IMR-90 (cell line): ENCODE data around the gene VILL. TPM values are rescaled to one million over a fixed set of nuclear protein-coding genes. Genes with fewer than 3 reads are reported as not detected.

Experiments used
- ATAC-seq: fragments of 200-7000 bp; cut with Tn5 transposase; 2 replicates; pipeline ENCODE4 v1.9.1; 2020; ENCODE audit warnings: low read depth, mild to moderate bottlenecking, moderate library complexity
- BruUV-seq: library from RNA; stranded (reverse); fragments of 400-500 nt; replicated peaks from 2 replicates; lab custom pipeline; 2021; lab: Mats Ljungman, UMichigan
- CTCF ChIA-PET: fragments of 300-600 bp; formaldehyde crosslinking; extraction: SDS; loops from one replicate; lab custom pipeline; 2021; ENCODE audit warnings: antibody characterized with exemption; lab: Yijun Ruan, JAX
- POLR2A ChIA-PET: fragments of 300-600 bp; sonication (Branson Sonifier 250); formaldehyde crosslinking; loops from one replicate; lab custom pipeline; 2022; ENCODE audit warnings: antibody characterized with exemption; ENCODE audit not compliant: unreplicated experiment; lab: Charles Lee
- DNase-seq: peaks from one replicate; pipeline ENCODE4 v3.0.0; 2013
- H2AFZ ChIP-seq: replicated peaks from 2 replicates; pipeline ENCODE3; 2013; ENCODE audit warnings: low read length, mild to moderate bottlenecking; ENCODE audit not compliant: poor library complexity
- H2AK5ac ChIP-seq: 2 replicates; pipeline ENCODE4 v1.6.1; 2013; ENCODE audit warnings: low read depth, low read length, inconsistent platforms
- H2AK9ac ChIP-seq: replicated peaks from 2 replicates; pipeline ENCODE3; 2013; ENCODE audit warnings: mild to moderate bottlenecking, low read depth, low read length, moderate library complexity; ENCODE audit not compliant: poor library complexity
- H2BK120ac ChIP-seq: 2 replicates; pipeline ENCODE4 v1.6.1; 2013; ENCODE audit warnings: low read depth, low read length, inconsistent platforms
- H2BK15ac ChIP-seq: 3 replicates; pipeline ENCODE4 v1.6.1; 2013; ENCODE audit warnings: low read depth, low read length, inconsistent platforms
- H2BK20ac ChIP-seq: 2 replicates; pipeline ENCODE4 v1.6.1; 2013; ENCODE audit warnings: low read depth, mild to moderate bottlenecking, inconsistent platforms, low read length, moderate library complexity
- H2BK5ac ChIP-seq: 2 replicates; pipeline ENCODE4 v1.6.1; 2013; ENCODE audit warnings: mild to moderate bottlenecking, low read depth, low read length, inconsistent platforms; ENCODE audit not compliant: poor library complexity, severe bottlenecking
- H3K14ac ChIP-seq: replicated peaks from 2 replicates; pipeline ENCODE4 v1.6.1; 2013; ENCODE audit warnings: low read depth, low read length, inconsistent platforms
- H3K18ac ChIP-seq: 2 replicates; pipeline ENCODE4 v1.6.1; 2013; ENCODE audit warnings: low read depth, low read length, control low read depth
- H3K23ac ChIP-seq: 2 replicates; pipeline ENCODE4 v1.6.1; 2013; ENCODE audit warnings: low read depth, low read length, inconsistent platforms
- H3K27ac ChIP-seq: 2 replicates; pipeline ENCODE4 v1.5.1; 2013; ENCODE audit warnings: mild to moderate bottlenecking, control low read depth, low read length; ENCODE audit not compliant: insufficient read depth
- H3K27me3 ChIP-seq: 2 replicates; pipeline ENCODE4 v1.6.1; 2013; ENCODE audit warnings: low read length; ENCODE audit not compliant: control insufficient read depth, insufficient read depth
- H3K36me3 ChIP-seq: 2 replicates; pipeline ENCODE4 v1.6.1; 2013; ENCODE audit warnings: low read length, mixed read lengths; ENCODE audit not compliant: control insufficient read depth, insufficient read depth
- H3K4ac ChIP-seq: 2 replicates; pipeline ENCODE4 v1.6.1; 2013; ENCODE audit warnings: low read depth, low read length, inconsistent platforms
- H3K4me1 ChIP-seq: 2 replicates; pipeline ENCODE4 v1.6.1; 2013; ENCODE audit warnings: low read length, mixed read lengths; ENCODE audit not compliant: control insufficient read depth, insufficient read depth
- H3K4me2 ChIP-seq: 2 replicates; pipeline ENCODE4 v1.6.1; 2013; ENCODE audit warnings: low read depth, mild to moderate bottlenecking, control low read depth, low read length, moderate library complexity
- H3K4me3 ChIP-seq: 2 replicates; pipeline ENCODE4 v1.5.1; 2013; ENCODE audit warnings: low read depth, mild to moderate bottlenecking, control low read depth, low read length, moderate library complexity; ENCODE audit not compliant: insufficient read depth
- H3K56ac ChIP-seq: 2 replicates; pipeline ENCODE4 v1.6.1; 2013; ENCODE audit warnings: low read length, inconsistent platforms; ENCODE audit not compliant: insufficient read depth; ENCODE audit errors: extremely low read depth
- H3K79me1 ChIP-seq, 2 experiments: 2 replicates each; pipeline ENCODE4 v1.6.1; 2013; ENCODE audit warnings: low read length in 2 of 2, inconsistent platforms in 1 of 2, low read depth in 1 of 2
- H3K9ac ChIP-seq: 2 replicates; pipeline ENCODE4 v1.6.1; 2013; ENCODE audit warnings: low read depth, low read length, control low read depth
- H3K9me1 ChIP-seq: 2 replicates; pipeline ENCODE4 v1.6.1; 2013; ENCODE audit warnings: low read length, inconsistent platforms; ENCODE audit not compliant: insufficient read depth
- H3K9me3 ChIP-seq: 2 replicates; pipeline ENCODE4 v1.6.1; 2013; ENCODE audit warnings: low read length; ENCODE audit not compliant: control insufficient read depth, insufficient read depth
- H4K20me1 ChIP-seq: 2 replicates; pipeline ENCODE4 v1.6.1; 2013; ENCODE audit warnings: low read length, inconsistent platforms; ENCODE audit not compliant: insufficient read depth
- H4K5ac ChIP-seq: 2 replicates; pipeline ENCODE4 v1.6.1; 2013; ENCODE audit warnings: mild to moderate bottlenecking, low read depth, low read length, control low read depth
- H4K8ac ChIP-seq, 2 experiments: 2 replicates each; pipeline ENCODE4 v1.6.1; 2013; ENCODE audit warnings: low read depth in 2 of 2, low read length in 2 of 2, control low read depth in 1 of 2, inconsistent platforms in 1 of 2
- H4K91ac ChIP-seq: 2 replicates; pipeline ENCODE4 v1.6.1; 2013; ENCODE audit warnings: low read depth, low read length, inconsistent platforms; ENCODE audit not compliant: insufficient read depth
- BHLHE40 ChIP-seq: fragments of 150-350 bp; IDR thresholded peaks from 2 replicates; pipeline ENCODE4 v1.6.1; 2016; ENCODE audit warnings: mild to moderate bottlenecking, low read depth, low read length
- ELK1 ChIP-seq: fragments of 150-350 bp; IDR thresholded peaks from 2 replicates; pipeline ENCODE4 v1.6.1; 2016; ENCODE audit warnings: low read depth, mild to moderate bottlenecking, low read length, moderate library complexity, borderline replicate concordance
- FOS ChIP-seq: fragments of 150-350 bp; IDR thresholded peaks from 2 replicates; pipeline ENCODE4 v1.6.1; 2016; ENCODE audit warnings: low read depth, low read length
- MAFK ChIP-seq: IDR thresholded peaks from 2 replicates; pipeline ENCODE4 v1.6.1; 2012; ENCODE audit warnings: low read depth, low read length, improper control_type of control experiment
- MXI1 ChIP-seq: IDR thresholded peaks from 2 replicates; pipeline ENCODE4 v1.6.1; 2012; ENCODE audit warnings: low read depth, mild to moderate bottlenecking, low read length, moderate library complexity, borderline replicate concordance
- NFE2L2 ChIP-seq: fragments of 150-350 bp; IDR thresholded peaks from 2 replicates; pipeline ENCODE4 v1.6.1; 2016; ENCODE audit warnings: low read depth, mild to moderate bottlenecking, low read length
- RAD21 ChIP-seq: IDR thresholded peaks from 2 replicates; pipeline ENCODE4 v1.6.1; 2012; ENCODE audit warnings: low read length, improper control_type of control experiment
- RFX5 ChIP-seq: IDR thresholded peaks from 2 replicates; pipeline ENCODE4 v1.8.0; 2012; ENCODE audit warnings: low read depth, mild to moderate bottlenecking, low read length, moderate library complexity
- USF2 ChIP-seq: fragments of 150-350 bp; IDR thresholded peaks from 2 replicates; pipeline ENCODE4 v1.6.1; 2017; ENCODE audit warnings: mild to moderate bottlenecking, antibody characterized with exemption, low read length, low read depth
- WGBS, 2 experiments: methylation state at CpG; one replicate each; pipeline versions ENCODE4 v1.1.5 to v1.1.7; 2013; ENCODE audit warnings: missing lambda C conversion rate in 2 of 2; ENCODE audit not compliant: insufficient read length in 1 of 2; ENCODE audit errors: extremely low coverage in 2 of 2; 5-methylcytosine and 5-hydroxymethylcytosine counted together
- dilution Hi-C: fragments of 300-500 bp; cut with HindIII; formaldehyde crosslinking; loops from one replicate; pipeline ENCODE4 v1.14.3; 2018; ENCODE audit warnings: low sequenced_read_pairs; ENCODE audit not compliant: unreplicated experiment
- in situ Hi-C: fragments of 300-500 bp; cut with MboI; formaldehyde crosslinking; loops from 3 replicates; pipeline ENCODE4 v1.14.3; 2019; ENCODE audit warnings: low sequenced_read_pairs, inconsistent platforms, mixed read lengths
- intact Hi-C: fragments of 100-400 bp; cut with micrococcal nuclease; formaldehyde crosslinking; loops from 2 replicates; pipeline ENCODE4 v1.10.0; 2022
- polyA plus RNA-seq, 3 experiments: library from polyadenylated mRNA; depleted of rRNA; stranded (reverse); fragments of >200 nt; gene quantifications; 2 replicates each; pipeline ENCODE4 v1.2.3, GENCODE V29; 2012; ENCODE audit warnings: low replicate concordance in 1 of 3
- total RNA-seq: library from RNA; depleted of rRNA; stranded (reverse); fragments of >200 nt; gene quantifications from 2 replicates; pipeline ENCODE4 v1.2.3, GENCODE V29; 2012

Gene VILL
- total and polyA plus RNA-seq, 2 of the 4 experiments (the other 2 are of a cell fraction), result 2.3 to 4.7 TPM

- Histone ChIP-seq H3K27ac (no peak overlapping the region), H3K9me1 (peaks cover 5% of the 10 kb centered on the region; the same call in 1 of the 2 replicates), H3K4ac (no peak overlapping the region), H3K18ac (no peak overlapping the region), H3K27me3 (peaks cover 14% of the 10 kb centered on the region), H3K9me3 (no peaks in the 10 kb centered on the region), H4K5ac (no peak overlapping the region), H2BK15ac (no peak overlapping the region), H2AK5ac (no peak overlapping the region), H3K36me3 (no peaks in the 10 kb centered on the region), H3K56ac (no peak overlapping the region), H4K8ac (no peak overlapping the region), H3K4me2 (no peak overlapping the region), H2BK20ac (no peak overlapping the region), H3K4me3 (no peak overlapping the region), H2BK120ac (no peak overlapping the region), H2AFZ (no peak overlapping the region), H2AK9ac (no peak overlapping the region), H2BK5ac (no peak overlapping the region), H3K14ac (no peak overlapping the region), H3K79me1 (no peaks in the 10 kb centered on the region), H3K9ac (no peak overlapping the region), H3K4me1 (peaks cover 4% of the 10 kb centered on the region), H3K23ac (no peak overlapping the region), H4K91ac (no peak overlapping the region), H4K20me1 (no peaks in the 10 kb centered on the region)
- CTCF ChIA-PET, result interaction anchor here (1.5 kb wide), 1 partner anchor 37 kb away, joined by 3 read pairs; no protein-coding TSS in a partner anchor
- in situ Hi-C loops (no loop called here), intact Hi-C loops (no loop called here), dilution Hi-C loops (no loop called here)
- POLR2A ChIA-PET, result no interaction called here
- no CpG with 5 or more reads among the region's 5 CpGs for WGBS, 2 experiments
- ATAC-seq, result no peak
- no peak for DNase-seq
- BruUV-seq, result no TSS peak
- TF ChIP-seq RAD21 (no peak), BHLHE40 (no peak), ELK1 (no peak), NFE2L2 (no peak), USF2 (no peak), MAFK (no peak), RFX5 (no peak), MXI1 (no peak), FOS (no peak)
Observed at GRCh38 chr3:38040401-38040800, 49.8 kb downstream of the VILL start.
